GM10248 (cell line): ENCODE measurements around the gene FCHO2.
"Not testable (repeated sequence)": the region's sequence is repeated elsewhere in the genome, so short reads cannot be mapped to it uniquely, and the experiment has no call there.

Experiments used
- CTCF ChIA-PET: fragments of 300-600 bp; sonication (Branson Sonifier 250); formaldehyde crosslinking; extraction: SDS; loops from one replicate; lab custom pipeline; 2021; ENCODE audit warnings: antibody characterized with exemption; lab: Yijun Ruan, JAX
- POLR2A ChIA-PET: fragments of 350-650 bp; sonication (Branson Sonifier 250); formaldehyde crosslinking; extraction: SDS; loops from one replicate; lab custom pipeline; 2020; ENCODE audit warnings: antibody characterized with exemption; lab: Yijun Ruan, JAX
- DNase-seq: peaks from one replicate; pipeline ENCODE4 v3.0.0; 2012; ENCODE audit errors: extremely low spot score
- CTCF ChIP-seq: IDR thresholded peaks from 2 replicates; pipeline ENCODE4 v1.5.1; 2012; ENCODE audit warnings: mild to moderate bottlenecking, low read depth; ENCODE audit errors: extremely low read depth, missing control alignments, control extremely low read depth

Gene FCHO2

GRCh38 chr5:73008831-73009230 lies 53.0 kb downstream of the FCHO2 start:
- ChIA-PET POLR2A (no interaction called here), CTCF (no interaction called here)
- no peak for DNase-seq
- TF ChIP-seq CTCF = no peak

- DNase-seq, CTCF ChIA-PET, POLR2A ChIA-PET: not testable (repeated sequence)
These were observed 55.8 kb downstream of the FCHO2 start for GRCh38 chr5:73011612-73012011.

GRCh38 chr5:73018892-73019291 lies 63.1 kb downstream of the FCHO2 start:
- no peak for DNase-seq
- ChIA-PET CTCF (no interaction called here), POLR2A (no interaction called here)
- TF ChIP-seq CTCF = no peak

- no peak for DNase-seq
- CTCF ChIA-PET = no interaction called here
- POLR2A ChIA-PET = no interaction called here
- no peak for TF ChIP-seq CTCF
These were observed 63.9 kb downstream of the FCHO2 start for GRCh38 chr5:73019766-73020165.

GRCh38 chr5:73022471-73023169 lies 66.8 kb downstream of the FCHO2 start:
- POLR2A ChIA-PET = no interaction called here

GRCh38 chr5:73024946-73025544 lies 69.2 kb downstream of the FCHO2 start:
- DNase-seq, POLR2A ChIA-PET, CTCF ChIA-PET: not testable (repeated sequence)

More at GRCh38 chr5:73022471-73023169, 66.8 kb downstream of the FCHO2 start:
- TF ChIP-seq CTCF = no peak
- CTCF ChIA-PET = no interaction called here
- DNase-seq = no peak

- no peak for DNase-seq
- TF ChIP-seq CTCF = no peak
- ChIA-PET POLR2A (no interaction called here), CTCF (no interaction called here)
These were observed 71.5 kb downstream of the FCHO2 start for GRCh38 chr5:73027361-73027760.
